ENCODE results near the gene EPHA4.

DNA sequence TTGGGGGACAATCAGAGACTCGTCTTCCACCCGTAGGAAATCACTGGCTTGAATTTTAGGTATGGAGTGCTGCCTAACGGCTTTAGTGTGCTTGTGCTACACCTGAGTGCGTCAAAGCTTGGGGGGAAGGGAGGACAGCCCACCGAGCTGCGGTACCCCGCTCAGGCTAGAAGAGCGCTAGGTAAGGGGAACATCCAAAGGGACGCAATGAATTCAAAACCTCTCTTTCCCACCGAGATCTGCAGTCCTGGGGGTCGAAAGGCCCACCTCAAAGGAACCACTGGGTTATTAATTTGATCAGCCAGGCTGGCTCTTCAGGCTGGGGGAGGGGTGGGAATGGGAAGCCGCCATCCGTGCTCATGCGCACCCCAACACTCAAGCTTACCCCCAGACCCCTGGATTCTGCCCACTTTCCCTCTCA, 2.7 kb downstream of the EPHA4 start:
- no peak for TF ChIP-seq EZH2phosphoT487 (IDR thresholded peaks at IDR 0.05; ENCODE audit: borderline replicate concordance)
- TF ChIP-seq, protein P1, sequence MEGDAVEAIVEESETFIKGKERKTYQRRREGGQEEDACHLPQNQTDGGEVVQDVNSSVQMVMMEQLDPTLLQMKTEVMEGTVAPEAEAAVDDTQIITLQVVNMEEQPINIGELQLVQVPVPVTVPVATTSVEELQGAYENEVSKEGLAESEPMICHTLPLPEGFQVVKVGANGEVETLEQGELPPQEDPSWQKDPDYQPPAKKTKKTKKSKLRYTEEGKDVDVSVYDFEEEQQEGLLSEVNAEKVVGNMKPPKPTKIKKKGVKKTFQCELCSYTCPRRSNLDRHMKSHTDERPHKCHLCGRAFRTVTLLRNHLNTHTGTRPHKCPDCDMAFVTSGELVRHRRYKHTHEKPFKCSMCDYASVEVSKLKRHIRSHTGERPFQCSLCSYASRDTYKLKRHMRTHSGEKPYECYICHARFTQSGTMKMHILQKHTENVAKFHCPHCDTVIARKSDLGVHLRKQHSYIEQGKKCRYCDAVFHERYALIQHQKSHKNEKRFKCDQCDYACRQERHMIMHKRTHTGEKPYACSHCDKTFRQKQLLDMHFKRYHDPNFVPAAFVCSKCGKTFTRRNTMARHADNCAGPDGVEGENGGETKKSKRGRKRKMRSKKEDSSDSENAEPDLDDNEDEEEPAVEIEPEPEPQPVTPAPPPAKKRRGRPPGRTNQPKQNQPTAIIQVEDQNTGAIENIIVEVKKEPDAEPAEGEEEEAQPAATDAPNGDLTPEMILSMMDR (conservative IDR thresholded peaks at IDR 0.05; ENCODE audit: low read length) = no peak

All from Loucy (cell line).